Esophagus muscularis mucosa (tissue), 4 donors: ENCODE results near the gene ARHGAP4. TPM values are rescaled to one million over a fixed set of nuclear protein-coding genes. Genes with fewer than 3 reads are reported as not detected.

Experiments used
- DNase-seq: peaks from one replicate; pipeline ENCODE4 v3.0.0-alpha.2; 2017; ENCODE audit errors: extremely low spot score
- H3K27ac ChIP-seq, 4 donors: fragments of 200-600 bp; sonication (generic); replicated peaks in 1 of 4; 1 replicate in 3 of 4; 2 replicates in 1 of 4; pipeline ENCODE4 v1.5.1; 2016 to 2019; ENCODE audit warnings: mild to moderate bottlenecking in 1 of 4
- H3K27me3 ChIP-seq, 4 donors: fragments of 200-600 bp; sonication (generic); one replicate each; pipeline versions ENCODE4 v1.5.1 to v1.6.0; 2016 to 2019
- H3K36me3 ChIP-seq, 4 donors: fragments of 200-600 bp; sonication (generic); one replicate each; pipeline ENCODE4 v1.5.1; 2016 to 2019
- H3K4me1 ChIP-seq, 4 donors: fragments of 200-600 bp; sonication (generic); one replicate each; pipeline ENCODE4 v1.5.1; 2016 to 2019
- H3K4me3 ChIP-seq, 4 donors: fragments of 200-600 bp; sonication (generic); 1 replicate in 2 of 4; 2 replicates in 2 of 4; pipeline ENCODE4 v1.5.1; 2016 to 2019; ENCODE audit warnings: mild to moderate bottlenecking in 4 of 4, moderate library complexity in 1 of 4
- H3K9me3 ChIP-seq, 4 donors: fragments of 200-600 bp; sonication (generic); 1 replicate in 3 of 4; 2 replicates in 1 of 4; pipeline ENCODE4 v1.5.1; 2016 to 2019
- CTCF ChIP-seq, 3 experiments: fragments of 200-600 bp in 2 of 3; fragments of 450-650 bp in 1 of 3; sonication (generic) in 2 of 3; IDR thresholded peaks; one replicate each; pipeline ENCODE4 v1.5.1; 2017 to 2019; ENCODE audit warnings: antibody characterized with exemption in 3 of 3, mild to moderate bottlenecking in 2 of 3, moderate library complexity in 1 of 3
- EP300 ChIP-seq: sonication (generic); formaldehyde crosslinking; IDR thresholded peaks from one replicate; pipeline ENCODE4 v1.6.1; 2017; ENCODE audit warnings: antibody characterized with exemption
- POLR2A ChIP-seq: fragments of 450-650 bp; IDR thresholded peaks from one replicate; pipeline ENCODE4 v1.6.1; 2017; ENCODE audit warnings: antibody characterized with exemption, moderate library complexity, mild to moderate bottlenecking, low read depth
- POLR2AphosphoS5 ChIP-seq, 2 donors: sonication (generic); formaldehyde crosslinking; IDR thresholded peaks; one replicate each; pipeline ENCODE4 v1.6.1; 2017; ENCODE audit warnings: antibody characterized with exemption in 2 of 2
- WGBS: methylation state at CpG from one replicate; pipeline ENCODE4 v1.1.5; 2018; 5-methylcytosine and 5-hydroxymethylcytosine counted together
- intact Hi-C: fragments of 100-400 bp; cut with DNase I; formaldehyde crosslinking; loops from one replicate; pipeline ENCODE4 v1.15.1; 2023
- total RNA-seq, 4 donors: library from RNA; depleted of rRNA; stranded (reverse); fragments of >200 nt; gene quantifications; one replicate each; pipeline versions ENCODE4 v1.1.0 to v1.2.1, GENCODE V29; 2016

Gene ARHGAP4
- total RNA-seq, 4 donors from 2014 or later: 15.9 to 22.4 (median 17.7) TPM

GRCh38 chrX:153863251-153863991, 62.6 kb downstream of the ARHGAP4 start:
- Histone ChIP-seq H3K4me3 (no peak overlapping the region), H3K27me3 (peaks cover 0 to 4% (median 0%) of the 10 kb centered on the region in 4 donors), H3K36me3 (peaks cover 0 to 8% (median 0%) of the 10 kb centered on the region in 4 donors), H3K27ac (no peak overlapping the region), H3K9me3 (no peaks in the 10 kb centered on the region), H3K4me1 (no peaks in the 10 kb centered on the region)
- TF ChIP-seq POLR2A (no peak), EP300 (no peak), CTCF (IDR thresholded peaks at IDR 0.05) (no peak), POLR2AphosphoS5 (IDR thresholded peaks at IDR 0.05) (no peak)
- WGBS: 78% methylated on average over 26 of the region's 28 CpGs
- intact Hi-C loops: no loop called here
- no peak for DNase-seq

GRCh38 chrX:153862369-153863250, 63.5 kb downstream of the ARHGAP4 start:
- H3K36me3 ChIP-seq: peaks cover 0 to 8% (median 0%) of the 10 kb centered on the region in 4 donors
- 76% methylated on average over 16 of the region's 22 CpGs for WGBS
- no peak for DNase-seq
- intact Hi-C loops: no loop called here
- TF ChIP-seq POLR2A (no peak), POLR2AphosphoS5 (IDR thresholded peaks at IDR 0.05) (no peak), EP300 (no peak), CTCF (IDR thresholded peaks at IDR 0.05) (no peak)
- peaks cover 0 to 5% (median 0%) of the 10 kb centered on the region in 4 donors for H3K27me3 ChIP-seq
- no peaks in the 10 kb centered on the region for H3K9me3 ChIP-seq
- no peaks in the 10 kb centered on the region for H3K4me1 ChIP-seq
- H3K27ac ChIP-seq: no peak overlapping the region
- H3K4me3 ChIP-seq: no peak overlapping the region

GRCh38 chrX:153861733-153862310, 64.2 kb downstream of the ARHGAP4 start:
- TF ChIP-seq POLR2AphosphoS5 (IDR thresholded peaks at IDR 0.05) (no peak), POLR2A (no peak), EP300 (no peak), CTCF (IDR thresholded peaks at IDR 0.05) (no peak)
- Histone ChIP-seq H3K27ac (no peak overlapping the region), H3K36me3 (peaks cover 0 to 8% (median 0%) of the 10 kb centered on the region in 4 donors), H3K9me3 (no peaks in the 10 kb centered on the region), H3K27me3 (peaks cover 0 to 5% (median under 1%) of the 10 kb centered on the region in 4 donors), H3K4me1 (no peaks in the 10 kb centered on the region), H3K4me3 (no peak overlapping the region)
- intact Hi-C loops: no loop called here
- DNase-seq: no peak
- 77% methylated on average over 18 of the region's 21 CpGs for WGBS

GRCh38 chrX:153861151-153861550, 64.9 kb downstream of the ARHGAP4 start:
- TF ChIP-seq CTCF (IDR thresholded peaks at IDR 0.05): no peak
- no peak for TF ChIP-seq POLR2A
- TF ChIP-seq EP300: no peak
- no peak for TF ChIP-seq POLR2AphosphoS5 (IDR thresholded peaks at IDR 0.05)
- intact Hi-C loops: no loop called here
- H3K4me3 ChIP-seq: no peak overlapping the region
- WGBS: 82% methylated on average over 10 of the region's 10 CpGs
- H3K27ac ChIP-seq: no peak overlapping the region
- no peak for DNase-seq
- no peaks in the 10 kb centered on the region for H3K9me3 ChIP-seq
- H3K27me3 ChIP-seq: peaks cover 0 to 10% (median 3%) of the 10 kb centered on the region in 4 donors
- no peaks in the 10 kb centered on the region for H3K4me1 ChIP-seq
- H3K36me3 ChIP-seq: peaks cover 0 to 8% (median 0%) of the 10 kb centered on the region in 4 donors

Other genes starting within 250 kb of the ARHGAP4 start
- gene SLC6A8, start 238.3 kb downstream of the ARHGAP4 start, total RNA-seq: 10 to 100 TPM; 41.7 to 62.3 (median 45.6) TPM
- 100 to 1,000 TPM in 2 of 4 donors, 10 to 100 TPM in 2; 76.4 to 129 (median 101) TPM for gene BCAP31, start 201.9 kb downstream of the ARHGAP4 start, total RNA-seq
- 10 to 100 TPM; 18.4 to 36.2 (median 25.1) TPM for gene ABCD1, start 201.4 kb downstream of the ARHGAP4 start, total RNA-seq
- gene PLXNB3, start 162.0 kb downstream of the ARHGAP4 start, total RNA-seq: 10 to 100 TPM in 3 of 4 donors, 1 to 10 TPM in 1; 6.1 to 21.9 (median 17.6) TPM
- 1 to 10 TPM in 2 of 4 donors, under 1 TPM in 2; 0.52 to 2.2 (median 1.1) TPM for gene SRPK3, start 145.2 kb downstream of the ARHGAP4 start, total RNA-seq
- gene IDH3G, start 131.9 kb downstream of the ARHGAP4 start, total RNA-seq: 10 to 100 TPM; 52.3 to 76.3 (median 70.3) TPM
- gene SSR4, start 131.6 kb downstream of the ARHGAP4 start, total RNA-seq: 100 to 1,000 TPM; 100 to 115 (median 109) TPM
- 10 to 100 TPM; 20.0 to 48.4 (median 36.9) TPM for gene PDZD4, start 95.7 kb downstream of the ARHGAP4 start, total RNA-seq
- gene L1CAM, start 40.1 kb downstream of the ARHGAP4 start, total RNA-seq: 10 to 100 TPM; 22.4 to 47.9 (median 30.0) TPM
- 1 to 10 TPM; 1.2 to 7.6 (median 4.5) TPM for gene AVPR2, start 21.6 kb downstream of the ARHGAP4 start, total RNA-seq
- gene NAA10, start 8.8 kb upstream of the ARHGAP4 start, total RNA-seq: 100 to 1,000 TPM in 2 of 4 donors, 10 to 100 TPM in 2; 89.3 to 106 (median 95.4) TPM
- gene RENBP, start 18.4 kb upstream of the ARHGAP4 start, total RNA-seq: 10 to 100 TPM in 1 of 4 donors, 1 to 10 TPM in 3; 8.0 to 12.6 (median 9.1) TPM
- gene HCFC1, start 45.6 kb upstream of the ARHGAP4 start, total RNA-seq: 100 to 1,000 TPM in 1 of 4 donors, 10 to 100 TPM in 3; 50.7 to 102 (median 60.8) TPM
- gene TMEM187, start 46.5 kb upstream of the ARHGAP4 start, total RNA-seq: 1 to 10 TPM; 3.6 to 6.9 (median 6.1) TPM
- gene IRAK1, start 93.6 kb upstream of the ARHGAP4 start, total RNA-seq: 10 to 100 TPM; 50.5 to 74.9 (median 67.6) TPM
- 10 to 100 TPM; 57.7 to 79.4 (median 64.8) TPM for gene MECP2, start 171.5 kb upstream of the ARHGAP4 start, total RNA-seq
- not detected for gene OPN1LW, start 218.0 kb upstream of the ARHGAP4 start, total RNA-seq